NCI-H2196 (cell line): ENCODE measurements around the gene ANXA1.

Experiments
- DNase-seq: peaks from one replicate; lab custom pipeline; 2025; ENCODE audit not compliant: unreplicated experiment; lab: John Stamatoyannopoulos, UW

Gene ANXA1

GRCh38 chr9:73137914-73138313, 13.8 kb upstream of the ANXA1 start:
- no peak for DNase-seq

GRCh38 chr9:73138516-73138915, 13.1 kb upstream of the ANXA1 start:
- no peak for DNase-seq

GRCh38 chr9:73141282-73141681, 10.4 kb upstream of the ANXA1 start:
- no peak for DNase-seq

DNA sequence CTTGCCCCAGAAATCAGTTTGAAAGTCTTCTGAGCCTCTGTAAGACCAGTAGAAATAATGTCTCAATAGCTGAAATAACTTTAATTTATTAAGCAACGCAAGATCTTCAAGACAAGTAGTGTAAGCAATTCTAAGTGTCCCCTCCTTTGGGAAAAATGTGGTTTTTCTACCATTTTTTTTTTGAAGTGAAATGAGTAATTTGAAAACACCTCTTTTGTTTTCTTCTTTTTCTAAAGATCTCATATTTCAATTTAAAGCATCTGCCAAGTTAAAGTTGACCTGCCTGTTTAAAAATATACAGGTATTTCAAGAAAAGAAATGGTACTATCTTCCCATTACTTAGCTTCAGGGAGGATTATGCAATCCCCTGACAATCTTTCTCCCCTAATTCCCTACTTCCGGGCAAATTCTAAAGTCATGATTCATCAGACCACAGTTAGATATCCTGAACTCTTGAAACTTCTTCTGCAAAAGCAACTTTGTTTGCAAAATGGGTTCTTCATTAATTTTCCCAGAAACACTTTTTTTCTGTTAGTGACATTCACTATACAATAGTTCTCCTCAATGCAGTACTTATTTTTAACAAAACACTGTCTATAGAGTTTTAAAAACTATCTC, 7.8 kb upstream of the ANXA1 start:
- no peak for DNase-seq

DNA sequence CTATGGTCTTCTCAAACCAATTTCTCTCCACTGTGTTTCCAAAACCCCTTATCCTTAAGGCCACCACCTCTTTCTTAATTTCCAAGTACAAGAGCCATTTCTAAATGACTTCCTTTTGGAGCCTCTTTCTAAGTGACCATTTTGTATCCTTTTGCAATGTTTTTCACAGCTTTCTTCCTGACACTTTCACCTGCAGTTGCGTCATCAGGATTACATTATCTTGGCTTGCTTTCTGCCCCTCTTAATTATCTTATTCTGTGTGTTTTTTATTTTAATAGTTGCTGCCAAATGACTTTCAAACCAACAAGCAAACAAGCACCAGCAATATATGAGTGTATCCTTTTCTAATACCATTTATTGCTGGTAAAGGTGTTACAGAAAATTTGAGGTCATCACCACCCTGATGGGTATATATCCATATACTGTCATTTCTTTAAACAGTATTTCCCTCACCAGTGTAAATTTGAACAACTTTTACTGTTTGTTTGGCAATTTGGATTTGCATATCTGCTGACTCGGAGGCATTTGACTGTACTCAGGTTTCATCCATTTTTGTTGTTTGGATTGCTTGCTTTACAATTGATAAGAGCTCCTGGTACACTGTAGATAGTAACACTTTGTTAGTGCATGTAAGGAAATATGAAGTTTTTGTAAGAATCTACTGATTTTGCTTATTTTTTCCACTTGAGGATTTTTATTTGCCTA, 5.4 kb upstream of the ANXA1 start:
- no peak for DNase-seq

DNA sequence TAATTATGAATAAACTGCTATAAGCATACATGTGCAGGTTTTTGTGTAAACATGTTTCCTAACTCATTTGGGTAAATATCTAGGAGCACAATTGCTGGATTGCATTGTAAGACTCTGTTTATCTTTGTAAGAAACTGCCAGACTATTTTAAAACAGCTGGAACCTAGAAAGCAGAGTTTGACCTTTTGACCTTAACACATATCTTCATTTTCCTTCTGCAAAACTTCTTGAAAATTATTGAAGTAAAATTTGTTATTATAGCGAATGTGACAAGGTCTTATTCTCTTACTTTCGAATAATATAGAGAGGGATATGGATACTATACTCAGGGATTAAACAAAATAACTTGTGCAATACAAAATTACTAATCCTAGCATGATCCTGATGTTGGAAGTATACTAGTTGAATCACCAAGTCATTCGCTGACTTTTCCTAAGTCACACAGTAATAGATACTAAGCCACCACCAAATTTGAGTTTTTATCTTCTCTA, 3.2 kb upstream of the ANXA1 start:
- no peak for DNase-seq

DNA sequence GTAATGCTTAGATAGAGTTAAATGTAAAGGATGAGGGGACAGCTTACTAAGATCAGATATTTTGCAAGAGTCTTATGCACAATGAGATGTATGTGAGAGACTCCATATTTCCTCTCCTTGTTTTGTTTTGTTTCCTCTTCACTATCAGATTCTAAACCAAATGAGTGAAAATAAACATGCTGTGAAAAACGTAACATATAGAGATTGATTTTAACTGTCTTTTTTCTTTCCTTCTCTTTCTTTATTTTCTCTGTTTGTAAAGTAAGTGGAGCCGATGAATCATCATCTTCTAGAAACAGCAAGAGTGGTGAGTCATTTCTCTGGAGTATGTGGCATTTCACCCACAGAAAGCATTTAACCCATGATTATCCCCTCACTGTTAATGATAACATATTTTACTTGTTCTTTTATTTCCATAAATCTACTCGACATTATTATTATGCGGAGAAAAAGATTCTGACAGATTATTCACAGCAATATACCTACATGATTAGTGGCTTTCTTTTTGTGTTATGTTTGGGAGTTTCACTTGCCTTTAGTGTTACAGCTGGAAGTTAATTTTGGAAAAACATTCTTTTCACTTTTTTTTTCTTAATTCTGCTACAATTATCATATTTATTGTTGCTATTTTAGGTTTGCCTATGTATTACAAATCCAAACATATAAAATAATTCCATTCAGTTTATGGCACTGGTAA, 2.1 kb upstream of the ANXA1 start:
- peak; percentile 36 for DNase-seq

DNA sequence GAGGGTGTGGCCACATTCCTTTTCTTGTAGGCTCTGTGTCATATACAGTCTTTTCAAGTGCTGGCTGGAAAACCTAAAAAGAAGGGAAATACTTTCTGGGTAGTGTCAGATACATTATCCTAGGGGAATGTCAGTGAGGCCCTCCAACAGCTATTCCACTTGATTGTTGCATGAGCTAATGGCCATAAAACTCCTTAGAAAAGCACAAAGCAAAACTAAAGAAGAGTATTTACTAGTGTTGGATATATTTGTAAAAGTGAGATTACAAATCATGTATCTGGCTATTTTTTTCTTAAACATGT, 829 bp downstream of the ANXA1 start:
- DNase-seq, result no peak

DNA sequence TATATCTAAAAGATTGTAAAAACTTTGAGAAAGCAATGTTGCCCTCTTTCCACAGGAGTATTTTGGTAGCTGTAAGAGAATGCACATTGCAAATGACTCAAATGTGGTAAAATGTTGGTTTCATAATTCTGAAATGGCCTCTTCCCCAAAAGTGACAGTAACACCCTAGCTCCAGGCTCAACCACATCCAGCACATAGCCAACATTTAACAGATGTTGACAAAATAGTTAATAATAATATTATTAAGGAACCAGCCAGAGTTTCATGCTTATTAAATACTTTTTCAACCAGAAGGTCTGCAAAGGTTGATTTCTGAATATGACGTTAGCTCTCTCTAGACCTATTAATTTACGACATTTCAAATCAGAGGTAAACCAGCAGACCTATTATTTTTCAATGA, 1.3 kb downstream of the ANXA1 start:
- DNase-seq, result no peak

GRCh38 chr9:73153793-73154227, 2.1 kb downstream of the ANXA1 start:
- no peak for DNase-seq

GRCh38 chr9:73154271-73154670, 2.6 kb downstream of the ANXA1 start:
- DNase-seq, result no peak

- DNase-seq, result no peak
Measured at GRCh38 chr9:73154722-73155121, 3.1 kb downstream of the ANXA1 start.

DNA sequence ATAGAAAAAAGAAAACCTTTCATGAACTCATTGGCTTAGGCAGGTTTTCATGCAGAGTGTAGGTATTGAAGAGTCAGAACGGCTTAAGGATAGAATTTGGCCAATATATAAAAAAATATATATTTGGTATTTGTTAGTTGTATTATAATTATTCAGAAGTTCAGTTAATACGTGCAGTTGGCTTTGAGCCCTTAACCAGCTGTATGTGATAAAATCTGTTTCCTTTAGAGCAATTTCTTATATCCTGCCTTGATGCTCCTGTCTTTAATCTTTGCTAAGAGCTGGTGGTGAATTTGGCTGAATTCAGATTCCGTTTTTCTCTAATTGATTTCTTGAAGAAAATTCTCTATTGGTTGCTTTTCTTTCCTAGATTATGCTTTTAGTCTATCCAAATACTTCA, 3.7 kb downstream of the ANXA1 start:
- no peak for DNase-seq

GRCh38 chr9:73155968-73156864, 4.6 kb downstream of the ANXA1 start:
- no peak for DNase-seq

GRCh38 chr9:73156865-73157187, 5.2 kb downstream of the ANXA1 start:
- no peak for DNase-seq

GRCh38 chr9:73157811-73158210, 6.1 kb downstream of the ANXA1 start:
- DNase-seq, result no peak

GRCh38 chr9:73158723-73159122, 7.1 kb downstream of the ANXA1 start:
- DNase-seq, result no peak

GRCh38 chr9:73160868-73161267, 9.2 kb downstream of the ANXA1 start:
- no peak for DNase-seq

GRCh38 chr9:73162987-73163768, 11.5 kb downstream of the ANXA1 start:
- DNase-seq, result no peak

DNA sequence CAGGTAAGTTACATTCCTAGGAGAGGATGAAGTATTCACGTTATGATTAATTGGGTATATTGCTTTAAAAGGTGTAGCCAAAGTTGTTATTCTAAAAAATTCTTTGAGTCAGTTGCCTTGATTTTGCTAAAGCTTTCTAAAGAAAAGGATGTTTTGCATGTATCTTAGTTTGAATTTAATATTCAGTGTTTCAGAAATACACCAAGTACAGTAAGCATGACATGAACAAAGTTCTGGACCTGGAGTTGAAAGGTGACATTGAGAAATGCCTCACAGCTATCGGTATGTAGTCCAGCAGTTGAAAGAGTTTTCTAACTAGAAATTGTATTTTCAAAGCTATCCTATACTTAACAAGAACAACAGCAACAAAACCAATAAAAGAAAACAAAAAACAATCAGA, 14.2 kb downstream of the ANXA1 start:
- no peak for DNase-seq

GRCh38 chr9:73166468-73166867, 14.8 kb downstream of the ANXA1 start:
- no peak for DNase-seq
